Heart left ventricle (tissue), 16 donors: Measurements from ENCODE around the gene ANKRD24. TPM values are rescaled to one million over a fixed set of nuclear protein-coding genes. Genes with fewer than 3 reads are reported as not detected.

Experiments
- ATAC-seq, 4 donors: fragments of 200-7000 bp; cut with Tn5 transposase; one replicate each; pipeline ENCODE4 v1.9.1; 2020 to 2022; ENCODE audit warnings: moderate library complexity in 4 of 4, mild to moderate bottlenecking in 3 of 4, moderate number of reproducible peaks in 1 of 4
- DNase-seq, 5 donors: peaks; one replicate each; pipeline ENCODE4 v3.0.0-alpha.2; 2020
- H3K27ac ChIP-seq, 12 donors: fragments of 200-600 bp; sonication (generic) in 4 of 12; one replicate each; pipeline versions ENCODE4 v1.5.0 to v1.8.0; 2016 to 2022; ENCODE audit warnings: mild to moderate bottlenecking in 2 of 12
- H3K27me3 ChIP-seq, 9 donors: fragments of 200-600 bp; sonication (generic) in 2 of 9; one replicate each; pipeline versions ENCODE4 v1.5.1 to v1.8.0; 2016 to 2022; ENCODE audit warnings: mild to moderate bottlenecking in 3 of 9
- H3K36me3 ChIP-seq, 9 donors: fragments of 200-600 bp; sonication (generic) in 2 of 9; one replicate each; pipeline versions ENCODE4 v1.5.0 to v1.8.0; 2018 to 2022; ENCODE audit warnings: mild to moderate bottlenecking in 2 of 9
- H3K4me1 ChIP-seq, 12 donors: fragments of 200-600 bp; sonication (generic) in 4 of 12; one replicate each; pipeline versions ENCODE4 v1.5.0 to v1.8.0; 2016 to 2022; ENCODE audit warnings: mild to moderate bottlenecking in 3 of 12
- H3K4me3 ChIP-seq, 12 donors: fragments of 200-600 bp; sonication (generic) in 4 of 12; one replicate each; pipeline versions ENCODE4 v1.5.0 to v1.8.0; 2017 to 2022; ENCODE audit warnings: mild to moderate bottlenecking in 9 of 12, moderate library complexity in 4 of 12
- H3K9me3 ChIP-seq, 12 donors: fragments of 200-600 bp; sonication (generic) in 4 of 12; one replicate each; pipeline versions ENCODE4 v1.5.0 to v1.8.0; 2016 to 2022; ENCODE audit warnings: mild to moderate bottlenecking in 1 of 12
- POLR2A ChIP-seq, 2 donors: fragments of 450-650 bp; IDR thresholded peaks; one replicate each; pipeline ENCODE4 v1.6.1; 2017; ENCODE audit warnings: antibody characterized with exemption in 2 of 2, mild to moderate bottlenecking in 2 of 2, moderate library complexity in 2 of 2
- WGBS, 4 donors: extraction: QIAGEN DNeasy Blood & Tissue Kit in 2 of 4; methylation state at CpG; one replicate each; pipeline versions ENCODE4 v1.1.5 to v1.1.7; 2013 to 2018; 5-methylcytosine and 5-hydroxymethylcytosine counted together
- intact Hi-C, 10 donors: fragments of 100-400 bp; cut with DNase I; formaldehyde crosslinking; loops; one replicate each; pipeline versions ENCODE4 v1.11.1 to v1.14.2; 2022
- polyA plus RNA-seq, 2 donors: library from polyadenylated mRNA; stranded (reverse); fragments of 200-250 nt; gene quantifications; one replicate each; pipeline ENCODE4 v1.2.3, GENCODE V29; 2013
- total RNA-seq, 9 donors: library from RNA; depleted of rRNA in 2 of 9; stranded (reverse); fragments of >200 nt in 2 of 9; fragmentation: NEBNext Ultra II Directional in 3 of 9; extraction: Animal tissue kit (Norgen Biotek cat#: 25700) in 3 of 9; gene quantifications; one replicate each; pipeline versions ENCODE4 v1.1.0 to v1.2.4, GENCODE V29; 2016 to 2023
- TF ChIP-seq, protein P1 (sequence below), 12 donors: fragments of 200-600 bp; sonication (generic) in 4 of 12; IDR thresholded peaks; one replicate each; pipeline versions ENCODE4 v1.5.0 to v1.8.0; 2018 to 2022; ENCODE audit warnings: antibody characterized with exemption in 12 of 12, mild to moderate bottlenecking in 5 of 12
- donor health status: ischemic (EF 13 %, LVEDD 7.1; RV severe dilation, severe dysfunction).
- donor health status: healthy with polysubstance abuse.
- donor health status: DM: no; HTN: yes; CAD: no.
- donor health status: DM: no; HTN: no; CAD: no.
- donor health status: ischemic (EF 25% LVEDD 6.9; RV normal size, moderate dysfunction).
- donor health status: ischemic (EF 25% LVEDD 5.7; RV mildly dilated, moderate dysfunction).
- donor health status: healthy.
- donor health status: DM: yes; HTN: yes; CAD: no.
- donor health status: ischemic (EF 35%, LVEDD 5.7; RV mildly dilated, moderate dysfunction).
- donor health status: nonischemic (EF 11% LVEDD 7.7; RV severe dilation, severe dysfunction).
- donor health status: DM: yes; HTN: yes; CAD: no.
- donor health status: PGD.
- donor health status: ischemic (EF 29% LVEDD 5.4; RV normal size, mild dysfunction).
- donor health status: nonischemic (EF 23%, LVEDD 6.1; RV moderate dilation, normal function).

ANKRD24 gene
- total and polyA plus RNA-seq, 11 donors: 0.12 to 1.4 (median 0.38) TPM; not detected in 3

DNA sequence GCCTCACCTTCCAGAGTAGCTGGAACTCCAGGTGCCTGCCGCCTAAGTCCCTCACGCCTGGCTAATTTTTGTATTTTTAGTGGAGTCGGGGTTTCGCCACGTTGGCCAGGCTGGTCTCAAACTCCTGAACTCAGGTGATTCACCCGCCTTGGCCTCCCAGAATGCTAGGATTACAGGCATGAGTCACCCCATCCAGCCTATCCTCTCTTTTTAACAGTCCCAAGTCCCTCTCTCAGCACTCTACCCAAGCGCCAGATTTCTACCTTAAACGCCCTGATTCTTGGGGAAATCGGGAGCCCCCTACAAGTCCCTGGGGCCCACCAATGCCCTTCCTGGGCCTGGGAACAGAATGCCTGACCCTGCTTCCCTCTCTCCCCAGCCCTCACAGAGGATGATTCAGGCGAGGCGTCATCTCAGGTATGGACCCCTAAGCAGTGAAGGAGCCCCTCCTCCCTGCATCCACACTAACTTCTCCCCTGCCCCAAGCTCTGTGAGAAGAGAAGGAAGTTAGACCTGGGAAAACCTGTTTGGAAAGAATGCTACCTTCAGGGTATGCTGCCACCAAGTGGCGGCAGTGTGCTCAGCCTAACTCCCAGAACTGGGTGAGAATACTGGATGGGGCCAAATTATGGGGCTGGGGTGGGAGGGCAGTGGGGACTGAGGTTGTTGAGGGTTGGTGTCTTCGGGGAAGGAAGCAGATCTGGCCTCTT, 26.1 kb downstream of the ANKRD24 start:
- Histone ChIP-seq H3K9me3 (no peaks in the 10 kb centered on the region), H3K27me3 (peaks cover 0 to 11% (median 0%) of the 10 kb centered on the region in 9 donors), H3K36me3 (no peaks in the 10 kb centered on the region), H3K4me1 (peaks cover 0 to 8% (median 0%) of the 10 kb centered on the region in 12 donors), H3K4me3 (no peak overlapping the region), H3K27ac (no peak overlapping the region)
- TF ChIP-seq, protein P1, sequence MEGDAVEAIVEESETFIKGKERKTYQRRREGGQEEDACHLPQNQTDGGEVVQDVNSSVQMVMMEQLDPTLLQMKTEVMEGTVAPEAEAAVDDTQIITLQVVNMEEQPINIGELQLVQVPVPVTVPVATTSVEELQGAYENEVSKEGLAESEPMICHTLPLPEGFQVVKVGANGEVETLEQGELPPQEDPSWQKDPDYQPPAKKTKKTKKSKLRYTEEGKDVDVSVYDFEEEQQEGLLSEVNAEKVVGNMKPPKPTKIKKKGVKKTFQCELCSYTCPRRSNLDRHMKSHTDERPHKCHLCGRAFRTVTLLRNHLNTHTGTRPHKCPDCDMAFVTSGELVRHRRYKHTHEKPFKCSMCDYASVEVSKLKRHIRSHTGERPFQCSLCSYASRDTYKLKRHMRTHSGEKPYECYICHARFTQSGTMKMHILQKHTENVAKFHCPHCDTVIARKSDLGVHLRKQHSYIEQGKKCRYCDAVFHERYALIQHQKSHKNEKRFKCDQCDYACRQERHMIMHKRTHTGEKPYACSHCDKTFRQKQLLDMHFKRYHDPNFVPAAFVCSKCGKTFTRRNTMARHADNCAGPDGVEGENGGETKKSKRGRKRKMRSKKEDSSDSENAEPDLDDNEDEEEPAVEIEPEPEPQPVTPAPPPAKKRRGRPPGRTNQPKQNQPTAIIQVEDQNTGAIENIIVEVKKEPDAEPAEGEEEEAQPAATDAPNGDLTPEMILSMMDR (IDR thresholded peaks at IDR 0.05): peak in 7 of 12 donors; percentile 4 to 39 (median 19)
- no peak for TF ChIP-seq POLR2A (IDR thresholded peaks at IDR 0.05)
- DNase-seq (no peak), ATAC-seq (no peak)
- intact Hi-C loops: loop anchor here in 8 of 10 donors (5.0 to 10.0 kb wide), 4 partner anchors 64 to 544 kb away; partner anchors contain the start of gene EEF2 (in 3 of the 8)
- 70 to 80% (median 74%) methylated on average over 13 of the region's 13 CpGs for WGBS, 4 donors

DNA sequence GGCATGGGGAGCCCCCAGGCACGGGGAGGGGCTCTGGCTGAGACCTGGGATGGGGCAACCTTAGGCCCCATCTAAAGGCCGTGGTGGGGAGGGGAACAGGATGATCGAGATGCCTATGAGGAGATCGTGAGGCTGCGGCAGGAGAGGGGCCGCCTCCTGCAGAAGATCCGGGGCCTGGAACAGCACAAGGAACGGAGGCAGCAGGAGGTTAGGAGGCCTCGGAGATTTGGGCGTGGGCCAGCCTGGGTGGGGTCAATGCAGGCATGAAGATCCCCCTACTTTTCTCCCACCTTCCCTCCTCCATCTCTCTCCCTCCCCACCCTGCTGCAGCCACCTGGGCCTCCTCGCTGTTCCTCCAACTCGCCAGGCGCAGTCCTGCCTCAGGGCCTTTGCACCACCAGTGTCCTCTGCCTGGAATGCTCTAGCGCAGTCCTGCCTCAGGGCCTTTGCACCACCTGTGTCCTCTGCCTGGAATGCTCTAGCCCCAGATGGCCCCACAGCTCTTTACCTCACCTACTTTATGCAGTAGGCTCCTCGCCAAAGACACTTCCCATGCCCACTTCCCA, 27.8 kb downstream of the ANKRD24 start:
- no peaks in the 10 kb centered on the region for H3K36me3 ChIP-seq
- peaks cover 0 to 11% (median 0%) of the 10 kb centered on the region in 9 donors for H3K27me3 ChIP-seq
- no peaks in the 10 kb centered on the region for H3K4me1 ChIP-seq
- DNase-seq (no peak), ATAC-seq (no peak)
- no peak overlapping the region for H3K4me3 ChIP-seq
- WGBS, 4 donors: 76 to 79% (median 77%) methylated on average over 15 of the region's 15 CpGs
- H3K9me3 ChIP-seq: no peaks in the 10 kb centered on the region
- no peak overlapping the region for H3K27ac ChIP-seq
- TF ChIP-seq, protein P1 (IDR thresholded peaks at IDR 0.05): no peak
- no peak for TF ChIP-seq POLR2A (IDR thresholded peaks at IDR 0.05)
- intact Hi-C loops: no loop called here

DNA sequence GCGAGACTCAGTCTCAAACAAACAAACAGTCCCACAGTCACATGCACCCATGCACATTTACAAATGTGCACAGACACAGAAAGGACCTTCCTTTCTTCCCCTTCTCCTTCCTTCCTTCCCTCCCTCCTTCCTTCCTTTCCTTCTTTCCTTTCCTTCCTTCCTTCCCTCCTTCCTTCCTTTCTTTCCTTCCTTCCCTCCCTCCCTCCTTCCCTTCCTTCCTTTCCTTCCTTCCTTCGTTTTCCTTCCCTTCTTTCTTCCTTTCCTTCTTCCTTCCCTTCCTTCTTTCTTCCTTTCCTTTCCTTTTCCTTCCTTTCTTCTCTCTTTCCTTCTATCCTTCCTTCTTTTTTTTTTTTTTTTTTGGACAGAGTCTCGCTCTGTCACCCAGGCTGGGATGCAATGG, 30.6 kb downstream of the ANKRD24 start:
- TF ChIP-seq POLR2A (IDR thresholded peaks at IDR 0.05): no peak
- TF ChIP-seq, protein P1 (IDR thresholded peaks at IDR 0.05): no peak
- Histone ChIP-seq H3K27me3 (peaks cover 0 to 5% (median 0%) of the 10 kb centered on the region in 9 donors), H3K36me3 (no peaks in the 10 kb centered on the region), H3K4me1 (no peaks in the 10 kb centered on the region), H3K9me3 (no peaks in the 10 kb centered on the region), H3K27ac (no peak overlapping the region), H3K4me3 (no peak overlapping the region)
- no peak for ATAC-seq
- 64 to 74% (median 74%) methylated on average over 3 of the region's 3 CpGs for WGBS, 4 donors
- DNase-seq: no peak
- intact Hi-C loops: no loop called here

DNA sequence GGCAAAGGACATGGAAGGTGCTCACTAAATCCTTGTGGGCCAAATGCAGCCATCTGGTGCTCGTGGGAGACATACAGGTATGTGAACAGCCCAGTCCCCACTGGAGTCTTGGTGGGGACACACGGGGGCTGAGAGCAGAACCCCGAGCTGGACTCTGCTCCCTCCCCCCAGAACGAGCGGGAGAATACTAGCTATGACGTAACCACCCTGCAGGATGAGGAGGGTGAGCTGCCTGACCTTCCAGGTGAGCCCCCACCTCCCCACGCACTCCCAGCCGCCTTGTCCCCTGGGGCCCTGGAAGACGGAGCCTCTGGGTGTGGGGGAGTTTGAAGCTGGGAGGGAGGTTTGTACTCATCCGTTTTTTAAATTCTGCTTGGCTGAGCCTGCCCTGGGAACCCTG, 33.3 kb downstream of the ANKRD24 start:
- Histone ChIP-seq H3K27ac (no peak overlapping the region), H3K36me3 (no peaks in the 10 kb centered on the region), H3K9me3 (no peaks in the 10 kb centered on the region), H3K27me3 (peaks cover 0 to 3% (median 0%) of the 10 kb centered on the region in 9 donors), H3K4me3 (no peak overlapping the region), H3K4me1 (no peaks in the 10 kb centered on the region)
- ATAC-seq: no peak
- DNase-seq: no peak
- TF ChIP-seq, protein P1 (IDR thresholded peaks at IDR 0.05): no peak
- no peak for TF ChIP-seq POLR2A (IDR thresholded peaks at IDR 0.05)
- intact Hi-C loops: no loop called here
- WGBS, 4 donors: 63 to 69% (median 65%) methylated on average over 8 to 10 of the region's 10 CpGs
